Fibroblast of lung (primary cell): ENCODE results near the gene LRP5.

Experiments used
- EZH2 ChIP-seq: IDR thresholded peaks from 2 replicates; pipeline ENCODE4 v1.5.1; 2012; ENCODE audit warnings: low read length, control low read depth, mild to moderate bottlenecking; ENCODE audit errors: missing control alignments
- TF ChIP-seq, protein P1 (sequence below), 2 donors: IDR thresholded peaks in 1 of 2; conservative IDR thresholded peaks in 1 of 2; 1 replicate in 1 of 2; 2 replicates in 1 of 2; pipeline ENCODE4 v1.5.1; 2011 to 2012; ENCODE audit warnings: low read length in 2 of 2, control low read depth in 1 of 2, inconsistent platforms in 1 of 2, low read depth in 1 of 2, mild to moderate bottlenecking in 1 of 2

- TF ChIP-seq, protein P1, sequence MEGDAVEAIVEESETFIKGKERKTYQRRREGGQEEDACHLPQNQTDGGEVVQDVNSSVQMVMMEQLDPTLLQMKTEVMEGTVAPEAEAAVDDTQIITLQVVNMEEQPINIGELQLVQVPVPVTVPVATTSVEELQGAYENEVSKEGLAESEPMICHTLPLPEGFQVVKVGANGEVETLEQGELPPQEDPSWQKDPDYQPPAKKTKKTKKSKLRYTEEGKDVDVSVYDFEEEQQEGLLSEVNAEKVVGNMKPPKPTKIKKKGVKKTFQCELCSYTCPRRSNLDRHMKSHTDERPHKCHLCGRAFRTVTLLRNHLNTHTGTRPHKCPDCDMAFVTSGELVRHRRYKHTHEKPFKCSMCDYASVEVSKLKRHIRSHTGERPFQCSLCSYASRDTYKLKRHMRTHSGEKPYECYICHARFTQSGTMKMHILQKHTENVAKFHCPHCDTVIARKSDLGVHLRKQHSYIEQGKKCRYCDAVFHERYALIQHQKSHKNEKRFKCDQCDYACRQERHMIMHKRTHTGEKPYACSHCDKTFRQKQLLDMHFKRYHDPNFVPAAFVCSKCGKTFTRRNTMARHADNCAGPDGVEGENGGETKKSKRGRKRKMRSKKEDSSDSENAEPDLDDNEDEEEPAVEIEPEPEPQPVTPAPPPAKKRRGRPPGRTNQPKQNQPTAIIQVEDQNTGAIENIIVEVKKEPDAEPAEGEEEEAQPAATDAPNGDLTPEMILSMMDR (conservative IDR thresholded peaks at IDR 0.05 in 1 of 2, IDR thresholded peaks at IDR 0.05 in 1 of 2; ENCODE audit: low read depth in 1 of 2, low read length in 2 of 2) = no peak
- TF ChIP-seq EZH2 = no peak
Measured at GRCh38 chr11:68263444-68264035, 48.9 kb upstream of the LRP5 start.
